NCI-H146 treated with DMSO at 0.1 percent for 48 hours (cell line): ENCODE results near the gene ALAS1.

ENCODE experiments used
- DNase-seq: peaks from one replicate; lab custom pipeline; 2025; ENCODE audit not compliant: unreplicated experiment; lab: John Stamatoyannopoulos, UW

Gene ALAS1

GRCh38 chr3:52233968-52234367 lies 36.0 kb downstream of the ALAS1 start:
- no peak for DNase-seq

DNA sequence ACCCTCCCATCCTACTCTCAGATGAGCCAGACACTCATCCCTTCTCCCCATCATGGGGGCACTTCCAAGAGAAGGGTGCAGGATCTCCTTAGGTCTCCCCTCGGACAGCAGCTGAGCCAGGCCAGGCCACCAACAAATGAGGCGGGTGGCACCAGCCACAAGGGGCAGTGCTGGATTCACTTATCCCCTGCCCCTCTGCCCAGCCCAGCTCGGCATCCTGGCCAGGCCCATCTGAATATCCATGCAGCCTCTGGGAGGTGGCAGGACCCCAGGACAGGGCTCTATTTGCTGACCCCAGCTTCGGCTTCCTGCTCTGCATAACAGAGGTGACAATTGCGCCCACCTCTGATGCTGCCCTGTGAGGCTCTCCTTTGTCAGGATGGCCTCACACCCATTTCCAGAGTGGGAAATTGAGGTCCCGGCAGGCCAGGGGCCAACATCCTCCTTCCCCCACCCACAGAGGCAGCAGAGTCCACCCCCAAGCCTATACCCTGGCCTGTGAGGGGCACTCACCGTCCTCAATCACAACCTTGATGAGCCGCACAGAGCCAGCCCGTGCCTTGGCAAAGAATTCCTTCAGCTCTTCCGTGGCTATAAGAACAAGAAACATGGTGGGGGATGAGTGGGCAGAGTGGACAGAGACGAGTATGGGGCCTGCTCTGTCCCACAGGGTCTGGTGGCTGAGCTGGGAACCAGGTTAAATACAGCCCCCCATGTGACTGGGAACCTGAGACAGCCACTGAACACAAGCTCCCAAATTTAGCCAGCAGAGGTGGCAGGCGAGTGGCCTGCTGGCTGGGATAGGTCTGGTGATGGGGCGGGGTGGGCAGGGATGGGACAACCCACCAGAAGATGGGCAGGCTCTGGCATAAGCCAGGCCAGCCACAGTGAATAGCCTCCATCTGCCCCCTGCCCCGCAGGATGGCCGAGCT lies 36.8 kb downstream of the ALAS1 start:
- no peak for DNase-seq

GRCh38 chr3:52236424-52236886 lies 38.5 kb downstream of the ALAS1 start:
- no peak for DNase-seq

DNA sequence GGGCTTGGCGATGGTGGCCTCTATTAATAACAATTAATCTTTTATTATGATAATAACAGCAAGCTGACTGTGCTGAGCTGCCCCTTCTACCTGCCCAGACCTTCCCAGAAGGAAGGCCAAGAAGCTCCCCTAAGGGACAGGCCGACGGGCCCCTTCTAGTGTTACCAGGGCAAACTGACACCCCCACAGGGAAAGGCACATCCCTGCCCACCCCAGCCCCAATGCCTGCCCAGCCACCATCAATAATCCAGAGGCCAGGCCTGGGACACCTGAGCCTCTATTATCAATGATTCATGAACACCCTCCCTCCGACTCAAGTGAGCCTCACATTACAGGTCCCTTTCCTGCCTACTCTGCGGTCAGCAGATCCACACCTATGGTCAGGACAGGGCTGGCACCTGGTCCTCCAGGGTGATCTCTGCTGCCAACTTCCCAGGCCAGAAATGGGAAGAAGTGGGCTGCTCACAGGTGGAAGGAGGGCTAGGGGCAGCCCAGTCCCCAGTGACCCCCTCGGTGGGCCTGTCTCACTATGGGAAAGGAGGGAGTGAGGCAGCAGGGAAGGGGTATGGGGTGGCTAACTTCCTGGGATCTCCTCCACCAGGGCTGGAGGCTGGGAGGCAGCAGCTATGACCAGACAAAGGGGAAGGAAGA lies 39.2 kb downstream of the ALAS1 start:
- DNase-seq: no peak

DNA sequence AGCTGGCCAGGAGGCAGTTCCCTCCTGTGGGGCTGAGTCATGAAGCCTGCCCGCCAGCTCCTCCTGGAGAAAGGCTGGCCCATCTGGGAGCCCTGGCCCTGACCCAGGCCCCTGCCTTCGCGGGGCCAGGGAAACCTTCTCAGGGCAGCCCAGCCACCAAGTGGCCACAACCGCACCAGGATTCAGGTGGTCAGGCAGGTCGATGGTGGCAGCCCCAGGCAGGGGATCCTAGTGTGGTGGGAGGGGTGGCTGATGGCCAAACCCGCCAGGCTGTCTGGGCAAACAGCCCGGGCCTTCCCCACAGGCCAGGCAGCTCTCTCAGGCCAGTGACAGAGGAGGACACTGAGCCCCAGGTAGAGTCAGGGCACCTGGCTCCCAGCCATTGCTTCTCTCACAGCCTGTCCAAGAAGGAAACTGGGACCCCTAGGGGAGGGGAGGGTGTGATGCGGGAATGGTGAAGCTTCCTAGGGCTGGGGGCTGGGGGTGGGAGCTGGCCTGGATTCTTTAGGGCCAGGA lies 39.8 kb downstream of the ALAS1 start:
- DNase-seq: no peak

- DNase-seq: no peak
Measured at GRCh38 chr3:52238193-52238760, 40.3 kb downstream of the ALAS1 start.

DNA sequence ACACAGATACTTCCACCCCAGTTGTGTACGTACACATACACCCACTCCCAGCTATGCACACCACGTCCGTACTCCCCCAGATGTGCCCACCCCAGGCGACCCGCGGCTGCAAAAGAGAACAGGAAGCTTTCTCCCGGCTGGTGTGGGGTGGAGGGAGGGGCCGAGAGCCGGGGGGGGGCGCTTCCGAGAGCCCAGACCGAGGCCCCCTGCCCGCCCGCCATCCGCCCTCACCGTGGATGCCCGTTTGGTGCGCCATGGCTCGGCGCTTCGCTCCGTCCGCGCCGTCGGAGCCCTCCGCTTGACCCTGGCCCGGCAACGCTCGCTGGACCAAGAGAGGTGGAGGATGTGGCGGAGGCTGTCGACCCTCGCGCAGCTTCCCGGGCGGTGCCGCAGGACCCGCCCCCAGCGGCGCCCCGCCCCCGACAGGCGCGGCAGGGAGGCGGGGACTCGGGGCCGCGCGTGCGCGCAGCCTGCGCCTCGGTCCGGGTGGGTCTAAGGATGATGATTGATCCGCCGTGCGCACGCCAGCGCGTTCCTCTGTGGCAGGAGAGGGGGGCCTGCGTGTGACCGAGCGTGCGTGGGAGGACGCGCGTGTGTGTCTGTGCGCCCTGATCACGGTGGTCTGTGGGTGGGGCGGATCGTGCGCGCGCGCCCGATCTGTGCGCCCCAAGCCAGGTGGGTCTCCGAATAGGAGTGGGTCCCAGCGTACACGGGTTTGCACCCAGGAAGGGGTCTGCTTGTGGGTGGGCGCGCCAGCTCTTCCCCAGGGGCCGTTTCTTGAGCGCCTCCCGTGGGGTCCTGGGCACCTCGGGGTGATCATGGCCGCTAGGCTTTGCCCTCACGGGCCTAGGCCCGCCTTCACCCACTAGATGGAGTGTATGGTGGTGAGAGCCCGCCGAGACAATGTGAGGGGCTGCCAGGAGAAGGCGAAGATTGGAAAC lies 41.1 kb downstream of the ALAS1 start, which contains the start of gene TWF2:
Gene TWF2 (minus strand): TSS at position 398 of the 941 bp plus-strand sequence. CDS start 142 bp downstream, at position 256.
- peak; percentile 33 for DNase-seq

DNA sequence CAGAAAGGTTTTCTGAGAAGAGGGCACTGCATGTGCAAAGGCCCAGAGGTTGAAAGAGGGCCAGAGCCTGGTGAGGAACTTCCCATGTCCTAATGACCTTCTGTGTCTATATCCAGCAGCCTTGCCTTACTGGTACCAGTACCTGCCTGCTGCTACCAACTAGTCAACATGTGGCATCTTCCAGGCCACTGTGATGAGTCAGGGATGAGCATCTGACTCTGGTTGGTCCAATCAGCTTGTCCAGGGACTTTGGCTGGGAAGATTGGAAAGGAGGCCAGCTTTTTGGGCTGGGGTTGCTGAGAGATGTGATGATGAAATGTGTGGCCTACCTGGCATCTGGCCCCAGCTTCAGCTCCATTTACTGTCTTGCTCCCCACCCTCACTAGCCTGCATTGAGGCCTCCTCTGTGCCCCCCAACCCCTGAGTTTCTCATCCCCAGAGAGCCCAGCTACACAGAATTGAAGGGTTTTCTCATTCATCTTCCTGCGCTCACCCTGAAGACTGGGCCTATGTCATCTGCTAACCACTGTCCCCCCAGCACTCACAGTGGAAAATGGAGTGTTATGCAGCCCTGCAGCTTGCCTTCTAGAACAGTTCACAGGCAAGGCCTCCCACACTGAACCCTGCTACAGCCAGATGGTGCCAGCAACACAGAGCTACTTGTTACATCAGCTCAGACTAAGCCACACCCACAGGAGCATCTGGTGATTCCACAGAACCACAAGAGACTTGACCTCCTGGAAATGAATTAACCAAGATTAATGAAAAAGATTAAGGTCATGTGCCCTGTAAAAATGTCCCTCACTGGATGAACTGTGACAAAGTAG lies 42.3 kb downstream of the ALAS1 start:
- DNase-seq: peak; percentile 43

DNA sequence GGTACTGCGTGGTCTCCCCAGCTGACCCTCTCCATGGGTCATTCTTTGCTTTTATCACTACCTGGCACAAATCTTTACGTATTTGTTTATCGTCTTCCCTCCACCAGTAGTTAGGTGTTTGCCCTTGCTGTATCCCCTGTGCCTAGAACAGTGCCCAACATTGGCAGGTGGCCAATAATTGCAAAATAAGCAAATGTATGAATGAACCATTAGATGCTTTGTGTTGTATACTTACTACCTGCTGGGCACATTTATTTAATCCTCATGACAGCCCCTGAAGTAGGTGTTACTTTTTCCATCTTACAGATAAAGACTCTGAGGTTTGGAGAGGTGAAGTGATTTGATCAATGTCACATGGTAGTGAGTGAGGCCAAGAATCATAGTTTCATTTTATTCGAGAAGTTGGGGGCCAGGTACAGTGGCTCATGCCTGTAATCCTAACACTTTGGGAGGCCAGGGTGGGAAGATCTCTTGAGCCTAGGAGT lies 43.0 kb downstream of the ALAS1 start:
- DNase-seq: peak; percentile 43

GRCh38 chr3:52242039-52242438 lies 44.1 kb downstream of the ALAS1 start:
- DNase-seq: no peak

GRCh38 chr3:52243791-52244628 lies 46.0 kb downstream of the ALAS1 start:
- no peak for DNase-seq

DNA sequence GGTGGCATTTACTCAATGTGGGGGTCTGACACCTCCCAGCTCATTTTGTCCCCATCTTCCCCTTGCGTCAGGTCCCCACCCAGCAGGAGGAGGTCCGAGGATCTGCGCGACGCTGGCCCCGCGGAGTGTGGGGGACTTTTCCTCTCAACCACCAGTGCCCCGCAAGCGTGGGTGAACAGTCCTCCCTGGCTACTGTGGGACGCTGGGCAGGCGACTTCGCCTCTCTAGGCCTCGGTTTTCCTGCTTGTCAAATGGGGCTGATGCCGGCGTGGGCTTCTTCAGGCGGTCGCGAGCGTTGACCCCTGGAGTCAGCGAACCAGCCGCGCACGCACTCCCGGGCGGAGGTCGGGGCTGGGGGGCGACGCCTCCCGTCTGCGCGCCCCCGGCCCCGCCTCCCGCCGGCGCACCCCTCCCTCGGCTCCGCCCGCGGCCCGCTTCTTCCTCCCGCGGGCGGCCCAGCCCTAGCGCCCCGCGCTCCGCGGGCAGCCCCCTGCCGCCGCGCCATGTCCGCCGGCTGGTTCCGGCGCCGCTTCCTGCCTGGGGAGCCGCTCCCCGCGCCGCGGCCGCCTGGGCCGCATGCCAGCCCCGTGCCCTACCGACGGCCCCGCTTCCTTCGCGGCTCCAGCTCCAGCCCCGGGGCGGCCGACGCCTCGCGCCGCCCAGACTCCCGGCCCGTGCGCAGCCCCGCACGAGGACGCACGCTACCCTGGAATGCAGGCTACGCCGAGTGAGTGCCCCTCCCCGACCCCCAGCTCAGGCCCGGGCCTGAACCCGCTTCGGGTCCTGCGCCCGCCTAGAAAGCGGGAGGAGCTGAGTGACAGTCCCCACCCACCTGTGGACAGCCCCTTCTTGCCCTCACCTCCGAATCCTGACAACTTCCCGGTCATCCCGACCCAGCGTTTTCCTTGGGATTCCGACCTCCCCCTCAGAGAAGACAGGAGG lies 47.6 kb downstream of the ALAS1 start, which contains the start of gene PPM1M:
Gene PPM1M (plus strand): TSS at position 438 of the 942 bp plus-strand sequence. CDS start 66 bp downstream, at position 504.
- DNase-seq: no peak

- DNase-seq: no peak
Measured at GRCh38 chr3:52246264-52246620, 48.3 kb downstream of the ALAS1 start.

- no peak for DNase-seq
Measured at GRCh38 chr3:52246728-52247408, 48.9 kb downstream of the ALAS1 start.

DNA sequence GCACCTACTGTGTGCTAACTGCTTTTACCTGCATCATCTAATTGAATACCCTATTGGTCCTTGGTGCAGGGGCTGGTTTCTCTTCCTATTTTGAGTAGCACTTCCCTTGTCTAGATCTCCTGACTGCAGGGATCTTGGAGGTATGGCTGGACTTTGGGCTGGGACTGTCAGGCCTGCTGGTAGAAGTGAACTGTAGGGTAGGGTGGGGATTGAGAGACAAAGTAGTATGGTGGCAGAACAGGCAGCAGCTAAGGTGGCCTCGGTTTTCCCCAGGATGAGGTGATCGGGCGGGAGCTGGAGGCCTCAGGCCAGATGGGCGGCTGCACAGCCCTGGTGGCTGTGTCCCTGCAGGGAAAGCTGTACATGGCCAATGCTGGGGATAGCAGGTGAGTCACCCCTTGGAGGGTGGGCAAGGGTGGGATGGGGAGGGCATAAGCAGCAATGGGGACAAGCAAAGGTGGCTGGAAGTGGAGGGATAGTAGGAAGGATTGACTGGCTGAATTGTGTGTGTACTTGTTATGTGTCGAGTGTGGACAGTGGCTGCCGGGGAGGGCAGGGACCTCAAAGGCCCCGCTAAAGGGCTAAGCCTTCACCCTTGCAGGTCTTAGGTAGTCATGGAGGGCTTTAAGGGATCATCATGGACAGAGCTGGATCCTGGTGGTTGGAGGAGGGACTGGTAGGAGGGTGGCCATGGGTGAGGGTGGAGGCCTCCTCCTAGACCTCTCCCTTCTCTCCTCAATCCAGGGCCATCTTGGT lies 49.6 kb downstream of the ALAS1 start:
- no peak for DNase-seq

- no peak for DNase-seq
Measured at GRCh38 chr3:52248165-52248541, 50.2 kb downstream of the ALAS1 start.
